ENCODE results near the gene GGTLC2. TPM values are rescaled to one million over a fixed set of nuclear protein-coding genes. Genes with fewer than 3 reads are reported as not detected.
"Not testable (repeated sequence)": the region's sequence is repeated elsewhere in the genome, so short reads cannot be mapped to it uniquely, and the experiment has no call there.

The GGTLC2 gene
- polyA plus RNA-seq, 1 donor, result not detected

DNA sequence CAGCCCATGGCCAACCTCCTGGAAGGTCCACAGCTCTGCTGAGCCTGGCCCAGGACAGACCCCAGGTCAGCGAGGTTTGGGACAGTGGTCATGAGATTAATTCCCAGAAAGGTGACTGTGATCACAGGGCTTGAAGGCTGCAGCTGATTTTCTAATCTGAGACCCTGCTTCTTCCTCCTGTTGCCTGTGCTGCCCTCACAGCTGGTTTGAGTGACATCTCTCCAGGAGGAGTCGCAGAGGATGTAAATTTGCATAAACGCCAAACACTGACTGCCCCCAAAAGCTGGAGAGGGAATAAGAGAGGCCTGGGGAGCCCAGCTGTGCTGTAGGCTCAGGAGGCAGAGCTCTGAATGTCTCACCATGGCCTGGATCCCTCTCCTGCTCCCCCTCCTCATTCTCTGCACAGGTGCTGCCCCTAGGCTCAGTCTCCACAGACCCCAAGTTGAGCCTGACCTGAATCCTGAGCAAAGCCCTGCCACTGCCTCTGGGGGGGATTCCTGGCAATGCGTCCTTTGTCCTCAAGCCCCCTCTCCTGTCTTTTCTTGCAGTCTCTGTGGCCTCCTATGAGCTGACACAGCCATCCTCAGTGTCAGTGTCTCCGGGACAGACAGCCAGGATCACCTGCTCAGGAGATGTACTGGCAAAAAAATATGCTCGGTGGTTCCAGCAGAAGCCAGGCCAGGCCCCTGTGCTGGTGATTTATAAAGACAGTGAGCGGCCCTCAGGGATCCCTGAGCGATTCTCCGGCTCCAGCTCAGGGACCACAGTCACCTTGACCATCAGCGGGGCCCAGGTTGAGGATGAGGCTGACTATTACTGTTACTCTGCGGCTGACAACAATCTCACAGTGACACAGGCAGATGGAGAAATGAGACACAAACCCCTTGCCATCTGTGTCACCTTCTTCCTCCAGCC lies 23.8 kb downstream of the GGTLC2 start:
- DNase-seq, result no peak

DNA sequence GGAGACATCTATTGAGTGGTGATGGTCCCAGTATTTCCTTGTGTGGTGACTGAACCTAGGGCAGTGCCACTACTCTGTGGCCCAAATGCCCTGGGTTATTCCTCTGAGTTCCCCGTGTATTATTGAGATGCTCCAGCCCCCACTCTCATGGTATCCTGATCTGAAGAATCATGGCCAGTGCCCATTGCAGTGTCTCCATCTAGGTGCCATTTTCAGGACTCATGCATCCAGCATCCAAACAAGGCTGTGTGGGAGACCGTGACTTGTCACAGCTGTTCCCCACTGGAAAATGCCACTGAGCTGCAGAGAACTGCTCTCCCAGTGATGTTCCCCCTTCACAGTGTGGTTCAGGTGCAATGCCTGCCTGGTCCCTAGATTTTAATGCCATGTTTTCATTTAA lies 24.7 kb downstream of the GGTLC2 start:
- DNase-seq, result no peak

GRCh38 chr22:22670076-22670795 lies 25.8 kb downstream of the GGTLC2 start:
- no peak for DNase-seq

DNA sequence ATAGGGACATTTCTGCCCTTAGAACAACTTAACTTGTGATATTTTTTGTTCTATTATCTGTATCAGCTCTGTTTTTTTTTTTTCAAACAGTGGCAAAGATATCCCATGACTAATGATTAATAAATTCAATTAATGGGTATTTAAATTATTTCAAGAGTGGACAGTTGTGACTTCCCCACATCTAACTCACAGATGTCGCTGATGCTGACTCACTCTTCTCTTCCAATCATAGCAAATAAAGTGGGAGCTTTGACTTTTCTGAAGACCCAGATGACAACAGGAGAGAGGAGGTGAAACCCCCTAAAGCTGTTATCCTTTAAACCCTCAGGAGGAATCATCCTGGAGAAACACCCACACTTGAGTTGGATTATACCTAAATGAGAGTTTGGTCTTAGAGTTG lies 27.1 kb downstream of the GGTLC2 start:
- DNase-seq, result no peak

GRCh38 chr22:22673099-22673498 lies 28.7 kb downstream of the GGTLC2 start:
- no peak for DNase-seq

DNA sequence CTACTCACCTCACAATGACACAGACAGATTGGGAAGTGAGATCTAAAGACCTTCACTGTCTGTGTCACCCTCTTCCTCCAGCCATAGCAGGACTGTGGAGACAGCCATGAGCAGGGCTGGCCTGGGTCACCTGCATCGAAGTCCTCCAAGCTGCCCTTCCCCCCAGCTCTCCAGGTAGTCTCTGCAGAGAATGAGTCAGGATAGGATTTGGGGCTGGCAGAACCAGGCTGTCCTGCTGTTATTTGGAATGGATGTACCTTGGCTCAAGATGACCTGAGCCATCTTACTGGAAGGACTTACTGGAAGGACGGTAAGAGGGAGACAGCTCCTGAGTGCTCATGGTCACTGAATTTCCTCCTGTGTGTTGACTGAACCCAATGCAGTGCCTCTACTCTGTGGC lies 29.2 kb downstream of the GGTLC2 start:
- no peak for DNase-seq

DNA sequence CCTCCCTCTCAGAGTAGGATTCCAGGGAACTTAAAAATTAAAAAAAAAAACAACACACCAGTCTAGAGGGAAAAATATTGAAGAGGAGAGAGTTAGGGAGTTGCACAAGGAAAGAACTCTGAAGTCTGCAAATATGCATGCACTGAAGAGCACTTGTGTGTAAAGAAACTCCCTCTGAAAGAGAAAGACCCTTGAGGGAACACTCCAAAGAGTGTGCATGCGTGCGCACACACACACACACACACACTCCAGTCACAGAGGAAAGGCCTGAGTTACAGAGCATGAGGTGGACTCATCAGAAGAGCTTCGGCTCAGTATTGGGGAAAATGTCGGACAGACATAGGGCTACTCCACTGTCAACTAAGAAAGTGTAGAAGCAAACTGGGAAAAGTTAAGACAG lies 30.1 kb downstream of the GGTLC2 start:
- DNase-seq, result no peak

DNA sequence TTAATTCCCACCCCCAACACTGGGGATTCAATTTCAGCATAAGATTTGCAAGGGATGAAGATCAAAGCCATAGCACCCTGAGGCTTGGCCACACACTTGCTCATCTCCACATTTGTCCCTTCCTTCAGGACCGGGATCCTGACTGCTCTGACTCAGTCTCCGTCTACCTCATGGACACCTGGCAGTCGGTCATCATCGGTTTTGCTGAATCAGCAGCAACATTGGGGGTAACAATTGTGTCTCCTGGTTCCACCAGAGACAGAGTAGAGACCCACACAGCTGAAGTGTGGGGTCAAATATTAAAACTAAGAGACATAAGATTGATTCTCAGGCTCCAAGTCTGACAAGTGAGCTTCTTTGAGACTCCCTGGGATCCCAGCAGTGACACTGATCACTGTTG lies 34.6 kb downstream of the GGTLC2 start:
- DNase-seq, result no peak

- DNase-seq, result no peak
These were observed 36.0 kb downstream of the GGTLC2 start for GRCh38 chr22:22680396-22680795.

DNA sequence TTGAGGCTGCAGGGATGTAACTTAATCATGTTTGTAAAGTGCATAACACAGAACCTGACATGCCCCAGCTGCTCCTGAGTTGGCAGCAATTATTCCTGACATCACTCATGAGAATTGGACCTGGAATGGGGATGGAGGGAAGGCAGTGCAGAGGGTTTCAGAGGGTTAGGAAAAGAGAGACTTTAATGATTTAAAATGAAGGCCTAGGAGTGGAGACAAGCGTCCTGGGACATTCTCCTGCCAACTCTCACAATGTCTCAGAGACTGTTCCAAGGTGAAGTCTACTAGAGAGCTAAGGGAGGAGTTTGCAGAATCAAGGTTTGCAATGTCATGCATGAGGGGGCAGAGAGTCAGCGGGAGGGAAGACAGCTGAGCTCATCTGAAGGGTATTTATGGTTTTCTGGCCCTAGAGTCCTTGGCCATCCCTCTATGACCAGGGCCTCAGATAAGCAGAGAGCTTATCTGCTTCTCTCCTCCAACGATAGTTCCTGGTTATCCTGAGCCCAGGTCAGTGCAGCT lies 36.9 kb downstream of the GGTLC2 start:
- peak; percentile 40 for DNase-seq

GRCh38 chr22:22682196-22682595 lies 37.8 kb downstream of the GGTLC2 start:
- no peak for DNase-seq

GRCh38 chr22:22682807-22683667 lies 38.6 kb downstream of the GGTLC2 start:
- no peak for DNase-seq

DNA sequence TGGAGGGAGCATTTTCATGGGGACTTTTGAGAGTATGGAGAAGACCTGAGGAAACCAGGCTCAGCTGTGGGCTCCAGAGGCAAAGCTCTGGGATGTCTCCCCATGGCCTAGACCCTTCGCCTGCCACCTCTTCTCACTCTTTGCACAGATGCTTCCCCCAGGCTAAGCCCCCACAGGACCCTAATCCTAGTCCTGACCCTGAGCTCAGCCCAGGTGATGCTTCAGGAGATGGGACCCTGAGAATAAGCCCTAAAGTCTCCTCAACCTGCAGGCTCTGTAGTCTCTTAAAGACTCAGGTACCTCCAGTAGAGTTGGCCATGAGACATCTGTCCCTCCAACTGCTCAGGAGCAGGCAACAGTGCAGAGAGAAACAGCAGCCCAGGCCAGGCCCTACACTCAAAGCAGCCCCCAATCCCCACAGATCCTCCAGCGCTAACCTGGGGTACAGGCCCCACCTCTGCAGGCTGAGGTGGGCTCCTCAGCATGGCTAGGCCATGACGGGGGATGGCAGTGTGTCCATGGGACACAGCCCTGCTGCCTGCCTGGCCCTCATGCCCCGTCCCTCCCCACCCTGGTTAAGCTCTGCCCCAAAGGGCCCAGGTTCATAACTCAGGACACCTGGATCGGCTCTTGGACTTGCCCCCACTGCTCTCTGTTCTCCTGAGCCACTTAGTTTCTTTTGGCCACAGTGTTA lies 39.4 kb downstream of the GGTLC2 start:
- no peak for DNase-seq

GRCh38 chr22:22684580-22685561 lies 40.5 kb downstream of the GGTLC2 start:
- DNase-seq, result no peak

- DNase-seq, result no peak
These were observed 41.2 kb downstream of the GGTLC2 start for GRCh38 chr22:22685586-22685985.

- DNase-seq, result not testable (repeated sequence)
These were observed 42.0 kb downstream of the GGTLC2 start for GRCh38 chr22:22686202-22687115.

- DNase-seq, result peak; percentile 50
These were observed 43.5 kb downstream of the GGTLC2 start for GRCh38 chr22:22687638-22688500.

Data from left kidney (tissue), 2 donors.